ENCODE data around the gene ZNF577. TPM values are rescaled to one million over a fixed set of nuclear protein-coding genes. Genes with fewer than 3 reads are reported as not detected.

The ZNF577 gene
- total and polyA plus RNA-seq, 2 donors (not counting 3 experiments of a cell fraction or from before 2014, with no cell fraction given) = 4.0 to 4.7 TPM

DNA sequence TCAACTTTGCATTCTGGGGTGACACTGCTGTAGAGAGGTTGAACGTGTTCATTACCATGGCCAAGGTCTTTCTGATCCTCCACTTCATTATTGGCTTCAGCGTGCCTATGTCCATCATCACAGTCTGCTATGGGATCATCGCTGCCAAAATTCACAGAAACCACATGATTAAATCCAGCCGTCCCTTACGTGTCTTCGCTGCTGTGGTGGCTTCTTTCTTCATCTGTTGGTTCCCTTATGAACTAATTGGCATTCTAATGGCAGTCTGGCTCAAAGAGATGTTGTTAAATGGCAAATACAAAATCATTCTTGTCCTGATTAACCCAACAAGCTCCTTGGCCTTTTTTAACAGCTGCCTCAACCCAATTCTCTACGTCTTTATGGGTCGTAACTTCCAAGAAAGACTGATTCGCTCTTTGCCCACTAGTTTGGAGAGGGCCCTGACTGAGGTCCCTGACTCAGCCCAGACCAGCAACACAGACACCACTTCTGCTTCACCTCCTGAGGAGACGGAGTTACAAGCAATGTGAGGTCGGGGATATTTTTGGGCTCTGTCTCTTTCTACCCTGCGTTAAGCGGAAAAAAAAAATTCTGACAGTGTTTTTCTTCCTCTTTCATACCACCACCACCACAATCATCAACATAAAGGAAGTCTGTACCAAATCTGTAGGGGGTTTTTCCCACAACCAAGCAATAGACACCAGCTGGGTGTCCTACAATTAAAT lies 63.3 kb downstream of the ZNF577 start:
- ChIA-PET POLR2A (no interaction called here), CTCF (no interaction called here)
- Histone ChIP-seq H2AFZ (ENCODE audit: low read depth, low read length) (no peak overlapping the region), H3K9ac (replicated peaks; ENCODE audit: extremely low read depth, insufficient read depth, low read length) (no peak overlapping the region), H3K4me3 (replicated peaks in 1 of 3; ENCODE audit: insufficient read depth in 1 of 3, low read depth in 1 of 3, low read length in 3 of 3) (no peak overlapping the region), H3K4me1 (ENCODE audit: control insufficient read depth, extremely low read depth, insufficient read depth, low read length) (no peaks in the 10 kb centered on the region), H3K9me3 (replicated peaks; ENCODE audit: control insufficient read depth, insufficient read depth, low read length) (peaks cover 2% of the 10 kb centered on the region), H3K4me2 (ENCODE audit: insufficient read depth, low read length) (no peak overlapping the region), H4K20me1 (replicated peaks; ENCODE audit: control insufficient read depth, extremely low read depth, insufficient read depth, low read length) (no peaks in the 10 kb centered on the region), H3K79me2 (ENCODE audit: control insufficient read depth, insufficient read depth, low read length) (no peaks in the 10 kb centered on the region), H3K9me1 (replicated peaks; ENCODE audit: control insufficient read depth, extremely low read depth, insufficient read depth, low read length) (no peaks in the 10 kb centered on the region), H3K36me3 (ENCODE audit: control insufficient read depth in 2 of 2, extremely low read depth in 1 of 2, insufficient read depth in 2 of 2, low read length in 2 of 2) (no peaks in the 10 kb centered on the region), H3K27me3 (ENCODE audit: control insufficient read depth in 2 of 2, insufficient read depth in 2 of 2, low read length in 2 of 2) (no peaks in the 10 kb centered on the region), H3K27ac (ENCODE audit: insufficient read depth, low read depth, low read length) (no peak overlapping the region)
- DNase-seq (ENCODE audit: low read depth, low spot score) = no peak
- TF ChIP-seq MYC (IDR thresholded peaks at IDR 0.05; ENCODE audit: low read depth, low read length) (no peak), CTCF (IDR thresholded peaks at IDR 0.05; ENCODE audit: extremely low read depth in 1 of 2, insufficient read depth in 1 of 2, low read depth in 1 of 2, low read length in 2 of 2) (no peak), POLR2A (IDR thresholded peaks at IDR 0.05; ENCODE audit: low read depth, low read length) (no peak), POLR2AphosphoS5 (IDR thresholded peaks at IDR 0.05; ENCODE audit: insufficient read depth, low read depth, low read length) (no peak), GATA2 (IDR thresholded peaks at IDR 0.05; ENCODE audit: insufficient read depth, insufficient read length, low read depth, low read length) (no peak), JUN (IDR thresholded peaks at IDR 0.05; ENCODE audit: borderline replicate concordance, insufficient read depth, insufficient read length, low read depth) (no peak), FOS (IDR thresholded peaks at IDR 0.05; ENCODE audit: borderline replicate concordance, insufficient read depth, low read length) (no peak)
- TF ChIP-seq, protein P1, sequence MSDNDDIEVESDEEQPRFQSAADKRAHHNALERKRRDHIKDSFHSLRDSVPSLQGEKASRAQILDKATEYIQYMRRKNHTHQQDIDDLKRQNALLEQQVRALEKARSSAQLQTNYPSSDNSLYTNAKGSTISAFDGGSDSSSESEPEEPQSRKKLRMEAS (IDR thresholded peaks at IDR 0.05; ENCODE audit: insufficient read depth, insufficient read length) = no peak
- FAIRE-seq = no peak
- dilution Hi-C loops (cut with MboI; ENCODE audit: extremely low pct_ligation_motif_present, low sequenced_read_pairs) = no loop called here
- intact Hi-C loops (cut with micrococcal nuclease) = no loop called here
- no TSS peak for BruUV-seq (replicated peaks)

Data from endothelial cell of umbilical vein (primary cell).